Erythroblast (primary cell): Measurements from ENCODE around the gene TINAGL1.
A peak's percentile ranks its signal among the peaks of the same experiment; 100 is the strongest.

Experiments
- DNase-seq, 2 experiments: peaks; one replicate each; lab custom pipeline; 2025; lab: John Stamatoyannopoulos, UW
- GATA1 ChIP-seq: IDR thresholded peaks from 2 replicates; pipeline ENCODE4 v1.6.1; 2011; ENCODE audit warnings: low read depth, mild to moderate bottlenecking, control low read depth, low read length, moderate library complexity
- POLR2A ChIP-seq: IDR thresholded peaks from 2 replicates; pipeline ENCODE4 v1.6.1; 2011; ENCODE audit warnings: mild to moderate bottlenecking, low read length

The TINAGL1 gene

GRCh38 chr1:31573261-31573660 is 3.1 kb upstream of the TINAGL1 start:
- no peak for DNase-seq
- TF ChIP-seq POLR2A (no peak), GATA1 (no peak)

- DNase-seq, result peak; percentile 37 to 67
- TF ChIP-seq GATA1 (no peak), POLR2A (no peak)
Observed at GRCh38 chr1:31574749-31575368, 1.5 kb upstream of the TINAGL1 start.

GRCh38 chr1:31575369-31576140 is 760 bp upstream of the TINAGL1 start:
- TF ChIP-seq POLR2A (no peak), GATA1 (no peak)
- no peak for DNase-seq

GRCh38 chr1:31576743-31577455 is 584 bp downstream of the TINAGL1 start:
- TF ChIP-seq POLR2A (no peak), GATA1 (no peak)

GRCh38 chr1:31577515-31578192 is 1.3 kb downstream of the TINAGL1 start:
- no peak for TF ChIP-seq POLR2A
- TF ChIP-seq GATA1, result no peak
- no peak for DNase-seq

More at GRCh38 chr1:31576743-31577455, 584 bp downstream of the TINAGL1 start:
- DNase-seq, result no peak

GRCh38 chr1:31579374-31579773 is 3.1 kb downstream of the TINAGL1 start:
- DNase-seq, result no peak
- TF ChIP-seq POLR2A (no peak), GATA1 (no peak)

- DNase-seq, result no peak
- TF ChIP-seq POLR2A (no peak), GATA1 (no peak)
Observed at GRCh38 chr1:31580513-31580870, 4.2 kb downstream of the TINAGL1 start.

- no peak for TF ChIP-seq POLR2A
- TF ChIP-seq GATA1, result no peak
- no peak for DNase-seq
Observed at GRCh38 chr1:31580891-31581603, 4.7 kb downstream of the TINAGL1 start.

- TF ChIP-seq GATA1, result no peak
- no peak for TF ChIP-seq POLR2A
- no peak for DNase-seq
Observed at GRCh38 chr1:31581821-31582810, 5.8 kb downstream of the TINAGL1 start.

GRCh38 chr1:31583082-31583994 is 7.0 kb downstream of the TINAGL1 start:
- no peak for DNase-seq
- TF ChIP-seq GATA1 (no peak), POLR2A (no peak)

GRCh38 chr1:31583995-31584868 is 7.9 kb downstream of the TINAGL1 start:
- TF ChIP-seq GATA1 (no peak), POLR2A (no peak)
- DNase-seq, result no peak
